GM19463 (cell line): ENCODE measurements around the gene MRPS12.

Source experiments
- ATAC-seq: cut with Tn5 transposase; IDR thresholded peaks from one replicate; pipeline ENCODE4 v1.9.1; 2021; ENCODE audit warnings: mild to moderate bottlenecking, moderate library complexity; ENCODE audit not compliant: unreplicated experiment

The MRPS12 gene

DNA sequence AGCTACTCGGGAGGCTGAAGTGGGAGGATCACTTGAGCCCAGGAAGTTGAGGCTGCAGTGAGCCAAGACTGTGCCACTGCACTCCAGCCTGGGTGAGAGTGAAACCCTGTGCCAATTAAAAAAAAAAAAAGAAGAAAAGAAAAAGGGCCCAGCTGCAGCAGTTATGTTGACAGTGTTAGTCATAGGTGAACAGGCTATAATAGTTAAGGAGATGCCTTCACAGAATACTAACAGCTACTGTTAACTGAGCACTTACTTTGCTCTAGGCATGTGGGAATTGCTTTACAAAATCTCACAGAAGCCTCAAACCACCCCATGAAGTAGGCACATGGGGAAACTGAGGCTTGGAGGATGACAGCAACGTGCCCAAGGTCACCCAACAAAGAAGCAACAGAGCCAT lies 40.9 kb downstream of the MRPS12 start:
- no peak for ATAC-seq

DNA sequence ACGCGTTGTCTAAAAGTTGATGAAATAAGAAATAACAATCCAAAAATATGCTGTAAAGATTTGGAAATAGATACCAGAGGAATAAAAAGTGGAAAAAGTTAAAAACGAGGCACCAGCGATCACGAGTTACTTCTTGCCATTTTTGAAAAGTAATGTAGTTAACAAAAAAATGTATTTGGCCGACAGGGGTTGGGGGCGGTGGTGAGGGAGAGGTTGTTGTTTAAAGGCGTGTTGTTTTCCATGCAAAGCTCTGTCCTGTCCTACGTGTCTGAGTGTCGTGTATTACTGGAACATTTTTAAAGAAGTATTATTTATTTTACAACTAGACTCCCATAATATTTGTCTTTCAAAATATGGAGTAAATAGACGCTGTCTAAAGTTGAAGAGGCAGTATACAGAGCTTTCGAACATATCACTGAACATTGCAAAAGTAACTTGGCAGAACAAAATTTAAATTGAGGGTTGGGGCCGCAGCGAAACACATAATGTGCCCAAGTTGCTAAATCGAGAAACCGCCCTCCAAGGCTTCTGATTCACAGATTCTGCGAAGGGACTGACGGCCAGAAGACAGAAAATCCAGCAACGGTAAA lies 44.0 kb downstream of the MRPS12 start:
- no peak for ATAC-seq

DNA sequence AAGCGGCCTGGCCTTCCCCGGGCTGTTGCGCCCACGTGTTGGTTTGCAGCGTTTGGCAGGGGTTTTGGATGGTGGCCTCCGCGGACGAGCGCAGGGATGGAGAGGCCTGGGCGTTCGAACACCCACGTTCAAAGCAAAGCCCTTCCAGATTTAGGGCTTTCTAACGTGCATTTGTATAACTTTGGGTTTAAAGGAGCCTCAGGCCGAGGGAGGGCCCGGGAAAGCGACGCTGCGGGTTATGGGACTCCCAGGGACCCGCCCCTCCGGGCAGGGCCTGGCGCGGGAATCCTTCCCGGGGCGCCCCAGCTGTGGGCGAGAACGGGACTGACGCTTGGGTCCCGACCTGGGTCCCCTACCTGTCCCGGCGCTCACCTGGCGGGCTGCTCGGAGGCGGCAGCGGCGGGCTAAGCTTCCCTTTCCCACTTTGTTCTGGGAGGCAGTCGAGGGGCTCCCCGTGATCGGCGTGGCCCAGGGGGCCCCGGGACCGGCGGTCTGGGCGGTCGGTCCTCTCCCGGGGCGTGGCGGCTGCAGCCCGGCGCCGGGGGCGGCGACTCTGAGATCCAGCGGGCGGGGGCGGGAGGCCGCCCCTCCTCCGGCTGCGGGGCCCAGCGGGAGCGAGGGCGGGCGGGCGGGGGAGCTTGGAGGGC lies 44.6 kb downstream of the MRPS12 start, which contains the start of gene FBXO17:
TSS of gene FBXO17 (minus strand) at position 529 of the 647 bp plus-strand sequence. CDS start 25,423 bp downstream, outside the sequence.
- no peak for ATAC-seq

DNA sequence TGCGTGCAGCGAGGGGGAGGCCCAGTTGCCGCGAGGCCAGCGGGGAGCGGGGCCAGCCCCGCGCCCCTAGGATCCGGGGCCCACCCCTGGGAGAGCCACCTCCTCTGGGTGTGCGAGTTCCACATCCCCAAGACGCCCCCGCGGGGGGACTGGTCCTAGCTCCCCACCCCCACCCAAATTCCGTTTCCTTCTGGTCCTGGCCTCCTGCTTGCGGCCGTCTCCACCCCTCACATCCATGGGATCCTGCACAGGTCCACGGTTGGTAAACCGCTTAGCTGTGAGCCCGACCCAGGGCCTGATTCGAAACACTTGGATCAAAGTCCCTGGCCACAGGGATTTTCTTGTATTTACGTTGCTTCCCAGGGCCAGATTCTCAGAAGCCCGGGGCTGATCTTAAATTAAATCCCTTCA lies 45.1 kb downstream of the MRPS12 start:
- ATAC-seq, result no peak

DNA sequence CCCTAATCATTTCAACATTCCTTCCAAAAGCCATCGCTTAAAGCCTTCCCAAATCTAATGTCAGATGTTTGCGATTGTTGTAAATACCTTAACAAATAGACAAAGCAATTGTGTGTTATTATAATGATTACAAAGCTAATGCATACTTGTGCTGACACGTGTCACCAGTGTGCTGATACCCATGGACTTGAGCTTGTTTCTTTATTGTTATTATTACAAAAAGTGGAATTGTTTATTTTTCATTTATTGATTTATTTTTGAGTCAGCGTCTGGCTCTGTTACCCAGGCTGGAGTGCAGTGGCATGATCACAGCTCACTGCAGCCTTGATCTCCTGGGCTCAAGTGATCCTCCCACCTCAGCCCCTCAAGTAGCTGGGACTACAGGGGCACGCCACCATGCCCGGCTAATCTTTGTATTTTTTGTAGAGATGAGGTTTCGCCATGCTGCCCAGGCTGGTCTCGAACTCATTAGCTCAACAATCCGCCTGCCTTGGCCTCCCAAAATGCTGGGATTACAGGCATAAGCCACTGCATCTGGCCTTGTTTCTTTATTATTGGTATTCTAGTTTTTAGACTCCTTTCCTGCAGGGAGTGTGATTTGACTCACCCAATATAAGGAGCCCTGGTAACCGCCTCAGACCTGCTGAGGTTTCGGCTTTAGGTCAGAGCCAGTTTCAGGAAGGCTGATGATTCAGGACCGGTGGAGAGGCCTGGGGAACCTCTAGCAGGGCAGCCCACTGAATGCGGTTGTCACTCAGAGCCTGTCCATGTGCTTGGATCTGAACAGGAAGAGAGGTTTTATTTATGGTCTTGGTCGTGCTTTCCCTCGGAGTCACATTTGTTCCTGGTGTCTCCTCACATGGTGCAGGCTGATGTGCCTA lies 46.9 kb downstream of the MRPS12 start:
- ATAC-seq, result peak; percentile 84

DNA sequence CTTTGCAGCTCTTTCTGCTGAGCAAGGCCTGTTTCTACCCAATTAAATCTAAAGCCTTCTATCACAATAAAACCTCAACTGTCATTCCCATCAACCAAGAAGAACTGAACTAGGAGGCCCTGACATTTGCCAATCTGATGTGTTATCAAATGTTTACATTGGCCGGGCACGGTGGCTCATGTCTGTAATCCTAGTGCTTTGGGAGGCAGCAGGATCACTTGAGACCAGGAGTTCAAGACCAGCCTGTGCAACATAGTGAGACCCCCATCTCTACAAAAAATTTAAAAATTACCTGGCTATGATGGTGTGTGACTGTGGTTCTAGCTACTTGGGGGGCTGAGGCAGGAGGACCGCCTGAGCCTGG lies 47.6 kb downstream of the MRPS12 start:
- ATAC-seq, result no peak

DNA sequence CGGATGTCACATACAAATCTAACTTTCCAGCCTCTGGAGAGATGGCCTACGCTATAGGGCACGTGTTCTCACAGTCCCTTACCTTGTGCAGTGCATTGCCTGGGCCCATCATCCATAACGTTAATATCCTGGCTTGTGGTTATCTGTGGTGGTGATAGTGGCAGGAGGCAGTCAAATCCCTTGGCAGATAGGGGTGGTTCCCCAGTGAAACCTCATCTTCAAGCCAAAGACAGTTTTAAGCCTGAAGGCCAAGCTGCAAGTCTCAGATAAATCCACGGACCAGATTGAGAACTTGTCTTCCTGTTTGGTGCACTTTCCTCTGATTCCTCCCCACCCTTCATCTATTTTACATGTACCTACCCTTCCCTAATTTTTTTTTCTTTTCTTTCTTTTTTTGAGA lies 49.1 kb downstream of the MRPS12 start:
- ATAC-seq, result no peak

DNA sequence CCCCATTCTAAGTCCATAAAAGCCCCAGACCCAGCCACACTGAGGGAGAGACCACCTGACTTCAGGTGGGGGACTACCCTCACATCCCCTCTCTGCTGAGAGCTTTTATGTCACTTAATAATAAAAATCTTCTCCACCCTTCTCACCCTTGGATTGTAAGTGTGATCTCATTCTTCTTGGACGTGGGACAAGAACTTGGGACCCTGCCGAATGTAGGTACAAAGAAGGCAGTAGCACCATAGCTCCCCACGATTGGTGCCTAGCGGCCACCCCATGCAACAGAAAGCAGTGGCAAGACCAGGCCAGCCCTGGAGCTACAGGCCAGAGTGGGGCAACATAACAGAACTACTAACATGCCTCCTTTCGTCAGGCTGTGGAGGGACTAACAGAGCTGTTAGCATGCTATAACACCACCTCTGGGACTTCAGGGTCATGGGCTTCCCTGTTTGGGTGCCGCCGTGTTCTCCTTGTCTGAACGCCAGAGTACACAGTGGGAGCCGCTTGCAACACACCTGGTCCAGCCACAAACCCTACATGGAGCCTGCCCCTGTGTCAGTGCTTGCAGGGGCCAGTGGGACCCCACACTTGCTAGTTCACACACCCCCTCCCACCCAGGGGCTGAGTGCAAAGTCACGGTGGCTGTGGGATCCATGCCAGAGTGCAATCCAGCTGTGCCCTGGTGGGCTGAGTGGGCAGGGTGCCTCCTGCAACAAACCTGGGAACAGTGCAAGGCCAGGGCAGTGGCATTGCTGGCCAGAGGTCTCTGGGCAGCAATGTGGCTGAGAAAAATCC lies 50.0 kb downstream of the MRPS12 start:
- ATAC-seq, result no peak
